HepG2 (cell line): ENCODE measurements around the gene MYO1E.

Experiments
- CENPX ChIP-seq: sonication (generic); formaldehyde crosslinking; IDR thresholded peaks from 2 replicates; pipeline ENCODE4 v1.9.0; 2021; ENCODE audit warnings: mild to moderate bottlenecking, missing genetic modification reagents, moderate library complexity
- CTCF ChIP-seq: sonication (generic); formaldehyde crosslinking; IDR thresholded peaks from 2 replicates; pipeline ENCODE4 v1.5.0; 2020; ENCODE audit warnings: mild to moderate bottlenecking, missing genetic modification reagents, moderate library complexity
- FOXA1 ChIP-seq, 2 experiments: fragments of 450-650 bp in 1 of 2; sonication (generic) in 1 of 2; formaldehyde crosslinking in 1 of 2; IDR thresholded peaks; 2 replicates each; pipeline versions ENCODE4 v1.4.0 to v1.6.1; 2016 to 2020; ENCODE audit warnings: missing genetic modification reagents in 1 of 2
- HDAC2 ChIP-seq: sonication (generic); formaldehyde crosslinking; IDR thresholded peaks from 2 replicates; pipeline ENCODE4 v1.4.0; 2020; ENCODE audit warnings: missing genetic modification reagents
- MTA1 ChIP-seq: sonication (generic); formaldehyde crosslinking; IDR thresholded peaks from 2 replicates; pipeline ENCODE4 v1.4.0; 2020; ENCODE audit warnings: missing genetic modification reagents, mild to moderate bottlenecking, borderline replicate concordance
- POLR2A ChIP-seq, 2 experiments: IDR thresholded peaks; 2 replicates each; pipeline ENCODE4 v1.6.1; 2011; ENCODE audit warnings: low read depth in 2 of 2, low read length in 2 of 2, mild to moderate bottlenecking in 1 of 2, moderate library complexity in 1 of 2; ENCODE audit not compliant: insufficient read depth in 1 of 2
- PRDM15 ChIP-seq: sonication (generic); formaldehyde crosslinking; IDR thresholded peaks from 2 replicates; pipeline ENCODE4 v1.4.0; 2020; ENCODE audit warnings: missing genetic modification reagents
- REST ChIP-seq, 2 experiments: IDR thresholded peaks; 2 replicates each; pipeline ENCODE4 v1.6.1; 2011 to 2012; ENCODE audit warnings: low read length in 2 of 2, borderline replicate concordance in 1 of 2, low read depth in 1 of 2, mild to moderate bottlenecking in 1 of 2, moderate library complexity in 1 of 2
- SAP130 ChIP-seq: IDR thresholded peaks from 2 replicates; pipeline ENCODE4 v1.6.1; 2016; ENCODE audit warnings: low read depth
- THAP8 ChIP-seq: sonication (generic); formaldehyde crosslinking; IDR thresholded peaks from 2 replicates; pipeline ENCODE4 v1.5.1; 2020; ENCODE audit warnings: missing genetic modification reagents, mild to moderate bottlenecking, borderline replicate concordance
- ZNF274 ChIP-seq: sonication (generic); formaldehyde crosslinking; IDR thresholded peaks from 2 replicates; pipeline ENCODE4 v1.5.1; 2020; ENCODE audit warnings: mild to moderate bottlenecking, missing genetic modification reagents
- ZNF674 ChIP-seq: sonication (generic); formaldehyde crosslinking; IDR thresholded peaks from 2 replicates; pipeline ENCODE4 v1.5.0; 2020; ENCODE audit warnings: low read depth, mild to moderate bottlenecking, missing genetic modification reagents
- TF ChIP-seq, protein P1 (sequence below): sonication (generic); formaldehyde crosslinking; conservative IDR thresholded peaks from 2 replicates; pipeline ENCODE4 v1.4.0; 2020; ENCODE audit warnings: missing genetic modification reagents
- TF ChIP-seq, protein P2 (sequence below): IDR thresholded peaks from 2 replicates; pipeline ENCODE4 v1.6.1; 2016; ENCODE audit warnings: missing biosample characterization, missing genetic modification reagents, low read depth

- TF ChIP-seq SAP130 (CRISPR knock-in tag) (no peak), CTCF (CRISPR knock-in tag) (no peak), ZNF274 (CRISPR knock-in tag) (no peak), REST (IDR thresholded peaks at IDR 0.05; ENCODE audit: borderline replicate concordance in 1 of 2, low read depth in 1 of 2, low read length in 2 of 2) (no peak), CENPX (no peak), ZNF674 (no peak), POLR2A (IDR thresholded peaks at IDR 0.05; ENCODE audit: insufficient read depth in 1 of 2, low read depth in 2 of 2, low read length in 2 of 2) (no peak), PRDM15 (CRISPR knock-in tag) (no peak), HDAC2 (no peak), FOXA1 (IDR thresholded peaks at IDR 0.05) (no peak), FOXA1 (CRISPR knock-in tag; IDR thresholded peaks at IDR 0.05) (no peak), MTA1 (no peak), THAP8 (CRISPR knock-in tag) (no peak)
- TF ChIP-seq, protein P1, sequence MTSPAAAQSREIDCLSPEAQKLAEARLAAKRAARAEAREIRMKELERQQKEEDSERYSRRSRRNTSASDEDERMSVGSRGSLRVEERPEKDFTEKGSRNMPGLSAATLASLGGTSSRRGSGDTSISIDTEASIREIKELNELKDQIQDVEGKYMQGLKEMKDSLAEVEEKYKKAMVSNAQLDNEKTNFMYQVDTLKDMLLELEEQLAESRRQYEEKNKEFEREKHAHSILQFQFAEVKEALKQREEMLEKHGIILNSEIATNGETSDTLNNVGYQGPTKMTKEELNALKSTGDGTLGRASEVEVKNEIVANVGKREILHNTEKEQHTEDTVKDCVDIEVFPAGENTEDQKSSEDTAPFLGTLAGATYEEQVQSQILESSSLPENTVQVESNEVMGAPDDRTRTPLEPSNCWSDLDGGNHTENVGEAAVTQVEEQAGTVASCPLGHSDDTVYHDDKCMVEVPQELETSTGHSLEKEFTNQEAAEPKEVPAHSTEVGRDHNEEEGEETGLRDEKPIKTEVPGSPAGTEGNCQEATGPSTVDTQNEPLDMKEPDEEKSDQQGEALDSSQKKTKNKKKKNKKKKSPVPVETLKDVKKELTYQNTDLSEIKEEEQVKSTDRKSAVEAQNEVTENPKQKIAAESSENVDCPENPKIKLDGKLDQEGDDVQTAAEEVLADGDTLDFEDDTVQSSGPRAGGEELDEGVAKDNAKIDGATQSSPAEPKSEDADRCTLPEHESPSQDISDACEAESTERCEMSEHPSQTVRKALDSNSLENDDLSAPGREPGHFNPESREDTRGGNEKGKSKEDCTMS (CRISPR knock-in tag) = no peak
- TF ChIP-seq, protein P2, sequence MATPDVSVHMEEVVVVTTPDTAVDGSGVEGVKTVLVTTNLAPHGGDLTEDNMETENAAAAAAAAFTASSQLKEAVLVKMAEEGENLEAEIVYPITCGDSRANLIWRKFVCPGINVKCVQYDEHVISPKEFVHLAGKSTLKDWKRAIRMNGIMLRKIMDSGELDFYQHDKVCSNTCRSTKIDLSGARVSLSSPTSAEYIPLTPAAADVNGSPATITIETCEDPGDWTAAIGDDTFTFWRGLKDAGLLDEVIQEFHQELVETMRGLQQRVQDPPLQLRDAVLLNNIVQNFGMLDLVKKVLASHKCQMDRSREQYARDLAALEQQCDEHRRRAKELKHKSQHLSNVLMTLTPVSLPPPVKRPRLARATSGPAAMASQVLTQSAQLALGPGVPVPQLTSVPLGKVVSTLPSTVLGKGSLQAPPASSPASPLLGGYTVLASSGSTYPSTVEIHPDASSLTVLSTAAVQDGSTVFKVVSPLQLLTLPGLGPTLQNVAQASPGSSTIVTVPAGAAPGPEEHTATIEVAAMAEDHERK (CRISPR knock-in tag) = no peak
Measured at GRCh38 chr15:59155431-59155830, 217.2 kb downstream of the MYO1E start.
